VCaP (cell line): ENCODE measurements around the gene PKM.
A peak's percentile ranks its signal among the peaks of the same experiment; 100 is the strongest.

ENCODE experiments used
- H3K27ac ChIP-seq: fragments of 450-650 bp; 2 replicates; pipeline ENCODE4 v1.5.1; 2017
- TF ChIP-seq, protein P1 (sequence below): fragments of 450-650 bp; conservative IDR thresholded peaks from 2 replicates; pipeline ENCODE4 v1.5.1; 2017; ENCODE audit warnings: mild to moderate bottlenecking, moderate library complexity

The PKM gene

DNA sequence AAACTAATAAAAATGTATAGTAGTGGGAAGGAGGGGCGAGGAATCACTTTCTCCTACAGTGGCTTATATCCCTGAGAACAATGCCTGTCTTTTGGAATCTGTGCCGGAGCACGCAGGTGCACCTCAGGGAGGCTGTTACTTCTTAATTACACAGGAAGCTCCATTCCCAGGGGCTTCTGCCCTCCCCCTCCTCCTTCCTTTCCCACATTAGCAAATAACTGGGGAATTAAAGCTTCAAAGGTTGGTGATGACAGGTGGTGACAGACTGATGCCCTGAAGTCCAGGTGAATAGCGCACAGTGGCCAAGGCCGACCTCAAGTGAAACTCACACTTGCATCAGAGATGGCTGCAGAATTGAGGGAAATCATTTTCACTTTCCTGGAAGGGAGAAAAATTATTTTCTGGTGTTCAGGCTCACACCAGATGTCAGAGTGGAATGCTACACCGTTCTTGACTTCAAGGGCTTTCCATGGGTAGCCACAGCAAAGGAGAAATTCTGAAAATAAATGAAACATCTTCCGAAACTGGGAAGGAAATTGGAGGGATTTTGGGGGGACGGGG lies 37.1 kb downstream of the PKM start:
- TF ChIP-seq, protein P1, sequence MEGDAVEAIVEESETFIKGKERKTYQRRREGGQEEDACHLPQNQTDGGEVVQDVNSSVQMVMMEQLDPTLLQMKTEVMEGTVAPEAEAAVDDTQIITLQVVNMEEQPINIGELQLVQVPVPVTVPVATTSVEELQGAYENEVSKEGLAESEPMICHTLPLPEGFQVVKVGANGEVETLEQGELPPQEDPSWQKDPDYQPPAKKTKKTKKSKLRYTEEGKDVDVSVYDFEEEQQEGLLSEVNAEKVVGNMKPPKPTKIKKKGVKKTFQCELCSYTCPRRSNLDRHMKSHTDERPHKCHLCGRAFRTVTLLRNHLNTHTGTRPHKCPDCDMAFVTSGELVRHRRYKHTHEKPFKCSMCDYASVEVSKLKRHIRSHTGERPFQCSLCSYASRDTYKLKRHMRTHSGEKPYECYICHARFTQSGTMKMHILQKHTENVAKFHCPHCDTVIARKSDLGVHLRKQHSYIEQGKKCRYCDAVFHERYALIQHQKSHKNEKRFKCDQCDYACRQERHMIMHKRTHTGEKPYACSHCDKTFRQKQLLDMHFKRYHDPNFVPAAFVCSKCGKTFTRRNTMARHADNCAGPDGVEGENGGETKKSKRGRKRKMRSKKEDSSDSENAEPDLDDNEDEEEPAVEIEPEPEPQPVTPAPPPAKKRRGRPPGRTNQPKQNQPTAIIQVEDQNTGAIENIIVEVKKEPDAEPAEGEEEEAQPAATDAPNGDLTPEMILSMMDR, result no peak
- H3K27ac ChIP-seq, result no peak overlapping the region

DNA sequence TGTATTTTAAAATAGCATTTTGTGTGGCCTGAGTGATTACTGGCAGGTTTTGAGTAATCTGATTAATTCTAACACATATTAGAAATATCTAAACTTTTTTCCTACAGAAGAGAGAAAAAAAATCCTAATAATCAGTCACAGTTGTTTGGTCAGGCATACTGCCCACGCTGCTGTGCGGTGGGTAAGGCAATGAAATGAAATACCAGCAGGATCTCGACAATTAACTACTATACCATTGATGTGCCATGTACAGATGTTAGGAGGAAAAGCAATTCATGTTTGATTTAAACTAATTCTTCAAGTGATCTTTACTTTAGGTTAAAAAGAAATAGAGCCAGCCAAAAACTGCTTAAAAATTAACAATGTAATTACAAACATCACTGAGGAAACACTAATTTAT lies 38.6 kb downstream of the PKM start:
- H3K27ac ChIP-seq, result no peak overlapping the region
- TF ChIP-seq, protein P1, result no peak

DNA sequence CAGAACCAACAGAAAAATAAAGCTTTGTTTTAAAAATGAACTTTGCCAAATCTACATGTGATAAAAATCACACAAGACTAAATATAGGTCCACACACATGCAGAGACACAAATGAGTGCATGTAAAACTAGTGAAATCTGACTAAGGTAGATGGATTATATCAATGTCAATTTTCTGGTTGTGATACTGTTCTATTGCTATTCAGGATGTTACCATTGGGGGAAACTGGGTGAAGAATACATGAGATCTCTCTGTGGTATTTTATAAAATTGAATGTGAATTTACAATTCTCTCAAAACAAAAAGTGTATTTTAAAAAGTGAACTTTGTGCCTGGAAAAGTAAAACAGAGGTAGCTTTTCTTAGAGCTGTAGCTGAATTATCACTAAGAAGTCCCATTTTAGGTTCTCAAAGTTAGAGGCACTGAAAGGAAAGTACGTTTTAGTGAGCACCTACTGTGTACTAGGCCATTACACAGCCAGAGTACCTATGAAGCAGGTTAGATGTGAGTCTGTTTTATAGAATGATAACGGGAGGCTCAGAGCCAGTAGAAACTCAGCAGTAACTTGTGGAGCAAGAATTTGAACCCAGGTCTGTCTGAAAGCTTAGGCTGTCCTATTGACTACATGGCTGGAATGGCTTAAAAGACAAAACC lies 41.6 kb downstream of the PKM start:
- H3K27ac ChIP-seq, result no peak overlapping the region
- TF ChIP-seq, protein P1, result no peak

DNA sequence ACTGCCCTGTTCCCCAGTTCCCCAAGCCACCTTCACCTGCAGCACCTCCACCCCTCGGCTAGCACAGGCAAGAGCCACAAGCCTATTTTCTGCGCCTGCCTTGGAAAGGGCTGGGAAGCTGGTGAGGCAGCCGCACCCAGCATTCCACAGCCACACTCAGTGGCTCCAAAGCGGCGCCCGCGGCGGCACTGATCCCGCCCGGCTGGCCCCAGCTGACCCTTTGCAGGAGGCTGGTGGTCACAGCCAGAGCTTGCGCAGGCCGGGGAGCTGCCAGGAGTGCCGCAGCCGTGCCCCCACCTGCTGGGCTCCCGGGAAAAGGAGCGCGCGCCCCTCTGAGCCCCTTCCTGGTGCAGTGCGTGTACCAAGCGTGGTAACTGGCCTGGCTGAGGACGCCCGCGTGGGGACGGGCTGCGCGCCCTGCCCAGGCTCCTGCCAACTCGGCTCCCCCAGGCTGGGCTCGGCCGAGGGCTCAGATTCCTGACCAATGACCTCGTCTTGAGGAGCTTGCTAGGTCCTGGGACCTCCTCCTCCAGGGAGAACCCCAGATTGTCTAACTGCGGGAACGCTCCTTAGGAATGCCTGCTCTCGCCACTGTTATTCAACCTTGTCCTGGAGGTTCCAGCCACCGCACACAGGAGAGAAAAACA lies 46.7 kb downstream of the PKM start:
- H3K27ac ChIP-seq, result peak overlapping the region; percentile 50; the same call in 1 of the 2 replicates
- TF ChIP-seq, protein P1, result no peak

DNA sequence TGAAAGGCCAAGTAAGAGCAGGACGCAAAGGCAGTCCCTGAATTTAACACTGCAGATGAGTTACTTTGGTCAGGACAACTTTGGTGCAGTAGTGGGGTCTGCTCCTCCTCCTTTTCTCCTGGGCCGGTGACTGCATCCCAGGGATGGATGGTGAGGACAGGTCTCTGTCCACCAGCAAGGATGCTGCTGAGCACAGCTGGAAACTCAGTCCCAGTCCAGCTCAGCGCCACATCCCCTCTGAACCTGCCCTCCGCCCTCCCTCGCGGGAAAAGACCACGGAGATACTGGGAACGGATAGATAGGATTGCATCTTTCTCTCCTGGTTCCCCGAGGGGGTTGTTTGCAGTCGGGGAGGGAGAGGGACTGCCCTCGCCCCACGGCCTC lies 47.2 kb downstream of the PKM start:
- TF ChIP-seq, protein P1, result no peak
- peak overlapping the region; percentile 50; the same call in 1 of the 2 replicates for H3K27ac ChIP-seq

DNA sequence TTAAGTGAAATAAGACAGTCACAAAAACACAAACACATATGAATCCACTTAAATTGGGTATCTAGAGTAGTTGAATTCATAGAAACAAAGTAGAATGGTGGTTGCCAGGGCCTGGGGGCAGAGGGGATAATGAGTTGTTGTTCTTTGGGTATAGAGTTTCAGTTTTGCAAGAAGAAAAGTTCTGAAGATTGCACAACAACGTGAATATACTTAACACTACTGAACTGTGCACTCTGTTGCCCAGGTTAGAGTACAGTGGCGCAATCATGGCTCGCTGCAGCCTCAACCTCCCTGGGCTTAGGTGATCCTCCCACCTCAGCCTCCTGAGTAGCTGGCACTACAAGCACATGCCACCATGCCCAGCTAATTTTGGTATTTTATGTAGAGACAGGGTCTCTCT lies 48.3 kb downstream of the PKM start:
- H3K27ac ChIP-seq, result no peak overlapping the region

DNA sequence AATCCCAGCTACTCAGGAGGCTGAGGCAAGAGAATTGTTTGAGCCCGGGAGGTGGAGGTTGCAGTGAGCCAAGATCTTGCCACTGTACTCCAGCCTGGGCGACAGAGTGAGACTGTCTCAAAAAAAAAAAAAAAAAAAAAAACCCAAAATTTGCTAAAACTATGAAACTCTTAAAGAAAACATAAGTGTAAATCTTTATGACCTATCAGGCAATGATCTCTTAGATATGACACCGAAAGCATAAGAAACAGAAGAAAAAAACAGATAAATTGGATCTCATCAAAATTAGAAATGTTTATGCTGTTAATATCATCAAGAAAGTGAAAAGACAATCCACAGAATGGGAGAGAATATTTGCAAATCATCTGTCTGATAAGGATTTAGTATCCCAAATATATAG lies 48.7 kb downstream of the PKM start:
- no peak overlapping the region for H3K27ac ChIP-seq
- TF ChIP-seq, protein P1, result no peak

More for the DNA sequence above, 48.3 kb downstream of the PKM start:
- TF ChIP-seq, protein P1, result no peak
